ENCODE results near the gene PNMA3.

- no peak for TF ChIP-seq POLR2AphosphoS5 (IDR thresholded peaks at IDR 0.05; ENCODE audit: low read depth, low read length)
- no peak for TF ChIP-seq CTCF (IDR thresholded peaks at IDR 0.05)
- TF ChIP-seq TCF7L2 (IDR thresholded peaks at IDR 0.05; ENCODE audit: low read depth, low read length), result no peak
- no peak for TF ChIP-seq REST (IDR thresholded peaks at IDR 0.05; ENCODE audit: insufficient read depth in 1 of 2, low read depth in 2 of 2, low read length in 1 of 2)
- no peak for TF ChIP-seq SIN3A (IDR thresholded peaks at IDR 0.05; ENCODE audit: borderline replicate concordance, insufficient read depth, low read depth, low read length)
Observed at GRCh38 chrX:153029162-153029561, 27.1 kb upstream of the PNMA3 start.

Data from Panc1 (cell line).